Adipocyte (in vitro differentiated cells): ENCODE results near the gene KCTD5.

Source experiments
- DNase-seq: peaks from one replicate; pipeline ENCODE4 v3.0.0-alpha.2; 2015; ENCODE audit warnings: low read depth
- H3K27me3 ChIP-seq: replicated peaks from 2 replicates; pipeline ENCODE4 v1.7.0; 2013; ENCODE audit warnings: mild to moderate bottlenecking, low read length, moderate library complexity; ENCODE audit not compliant: control insufficient read depth, insufficient read depth
- H3K36me3 ChIP-seq: 2 replicates; pipeline ENCODE4 v1.7.0; 2013; ENCODE audit warnings: low read length, mild to moderate bottlenecking, moderate library complexity; ENCODE audit not compliant: control insufficient read depth, insufficient read depth, severe bottlenecking
- H3K4me1 ChIP-seq: 2 replicates; pipeline ENCODE4 v1.7.0; 2013; ENCODE audit warnings: mild to moderate bottlenecking, low read length, moderate library complexity; ENCODE audit not compliant: control insufficient read depth, insufficient read depth
- H3K4me3 ChIP-seq: 2 replicates; pipeline ENCODE4 v1.7.0; 2013; ENCODE audit warnings: mild to moderate bottlenecking, low read length, moderate library complexity
- H3K9ac ChIP-seq: 2 replicates; pipeline ENCODE4 v1.7.0; 2013; ENCODE audit warnings: mild to moderate bottlenecking, low read length, moderate library complexity
- H3K9me3 ChIP-seq: 2 replicates; pipeline ENCODE4 v1.7.0; 2013; ENCODE audit warnings: mild to moderate bottlenecking, low read length, moderate library complexity; ENCODE audit not compliant: control insufficient read depth

KCTD5 gene

GRCh38 chr16:2706611-2707311, 24.4 kb downstream of the KCTD5 start:
- no peaks in the 10 kb centered on the region for H3K9me3 ChIP-seq
- no peaks in the 10 kb centered on the region for H3K27me3 ChIP-seq
- no peak overlapping the region for H3K4me3 ChIP-seq
- H3K4me1 ChIP-seq, result no peaks in the 10 kb centered on the region
- H3K9ac ChIP-seq, result no peak overlapping the region
- DNase-seq, result no peak
- H3K36me3 ChIP-seq, result peaks cover 56% of the 10 kb centered on the region

- H3K4me3 ChIP-seq, result no peak overlapping the region
- H3K27me3 ChIP-seq, result no peaks in the 10 kb centered on the region
- H3K4me1 ChIP-seq, result no peaks in the 10 kb centered on the region
- H3K9ac ChIP-seq, result no peak overlapping the region
- peaks cover 49% of the 10 kb centered on the region for H3K36me3 ChIP-seq
- no peak for DNase-seq
- no peaks in the 10 kb centered on the region for H3K9me3 ChIP-seq
These were observed 25.3 kb downstream of the KCTD5 start for GRCh38 chr16:2707368-2708289.

GRCh38 chr16:2708290-2708639, 25.9 kb downstream of the KCTD5 start:
- no peaks in the 10 kb centered on the region for H3K4me1 ChIP-seq
- H3K27me3 ChIP-seq, result no peaks in the 10 kb centered on the region
- no peak overlapping the region for H3K4me3 ChIP-seq
- no peak overlapping the region for H3K9ac ChIP-seq
- no peaks in the 10 kb centered on the region for H3K9me3 ChIP-seq
- no peak for DNase-seq
- H3K36me3 ChIP-seq, result peaks cover 43% of the 10 kb centered on the region

GRCh38 chr16:2708955-2709587, 26.7 kb downstream of the KCTD5 start:
- Histone ChIP-seq H3K9ac (no peak overlapping the region), H3K27me3 (no peaks in the 10 kb centered on the region), H3K4me3 (no peak overlapping the region), H3K9me3 (no peaks in the 10 kb centered on the region), H3K36me3 (peaks cover 37% of the 10 kb centered on the region), H3K4me1 (no peaks in the 10 kb centered on the region)
- DNase-seq, result no peak

GRCh38 chr16:2709588-2709984, 27.3 kb downstream of the KCTD5 start:
- DNase-seq, result no peak
- Histone ChIP-seq H3K27me3 (no peaks in the 10 kb centered on the region), H3K9me3 (no peaks in the 10 kb centered on the region)

GRCh38 chr16:2710021-2710710, 27.8 kb downstream of the KCTD5 start:
- Histone ChIP-seq H3K9ac (no peak overlapping the region), H3K4me1 (no peaks in the 10 kb centered on the region), H3K9me3 (no peaks in the 10 kb centered on the region), H3K36me3 (peaks cover 33% of the 10 kb centered on the region), H3K4me3 (no peak overlapping the region), H3K27me3 (no peaks in the 10 kb centered on the region)
- no peak for DNase-seq

More at GRCh38 chr16:2709588-2709984, 27.3 kb downstream of the KCTD5 start:
- peaks cover 37% of the 10 kb centered on the region for H3K36me3 ChIP-seq
- no peak overlapping the region for H3K9ac ChIP-seq
- H3K4me1 ChIP-seq, result no peaks in the 10 kb centered on the region
- H3K4me3 ChIP-seq, result no peak overlapping the region

GRCh38 chr16:2710711-2711231, 28.4 kb downstream of the KCTD5 start:
- Histone ChIP-seq H3K4me1 (no peaks in the 10 kb centered on the region), H3K4me3 (no peak overlapping the region), H3K36me3 (peaks cover 29% of the 10 kb centered on the region), H3K27me3 (no peaks in the 10 kb centered on the region), H3K9me3 (no peaks in the 10 kb centered on the region), H3K9ac (no peak overlapping the region)
- DNase-seq, result no peak

GRCh38 chr16:2711370-2712062, 29.2 kb downstream of the KCTD5 start:
- Histone ChIP-seq H3K9ac (no peak overlapping the region), H3K36me3 (peaks cover 27% of the 10 kb centered on the region), H3K4me1 (no peaks in the 10 kb centered on the region), H3K9me3 (no peaks in the 10 kb centered on the region), H3K27me3 (no peaks in the 10 kb centered on the region), H3K4me3 (no peak overlapping the region)
- DNase-seq, result no peak

- no peaks in the 10 kb centered on the region for H3K4me1 ChIP-seq
- no peaks in the 10 kb centered on the region for H3K9me3 ChIP-seq
- H3K27me3 ChIP-seq, result no peaks in the 10 kb centered on the region
- no peak for DNase-seq
- no peak overlapping the region for H3K4me3 ChIP-seq
- peaks cover 27% of the 10 kb centered on the region for H3K36me3 ChIP-seq
- no peak overlapping the region for H3K9ac ChIP-seq
These were observed 29.7 kb downstream of the KCTD5 start for GRCh38 chr16:2712063-2712441.

GRCh38 chr16:2712546-2712945, 30.2 kb downstream of the KCTD5 start:
- no peak overlapping the region for H3K4me3 ChIP-seq
- no peak overlapping the region for H3K9ac ChIP-seq
- no peak for DNase-seq
- no peaks in the 10 kb centered on the region for H3K27me3 ChIP-seq
- no peaks in the 10 kb centered on the region for H3K9me3 ChIP-seq
- H3K4me1 ChIP-seq, result no peaks in the 10 kb centered on the region
- H3K36me3 ChIP-seq, result peaks cover 22% of the 10 kb centered on the region
